ENCODE measurements around the gene PPP6C.
"Not testable (repeated sequence)": the region's sequence is repeated elsewhere in the genome, so short reads cannot be mapped to it uniquely, and the experiment has no call there.

The PPP6C gene

DNA sequence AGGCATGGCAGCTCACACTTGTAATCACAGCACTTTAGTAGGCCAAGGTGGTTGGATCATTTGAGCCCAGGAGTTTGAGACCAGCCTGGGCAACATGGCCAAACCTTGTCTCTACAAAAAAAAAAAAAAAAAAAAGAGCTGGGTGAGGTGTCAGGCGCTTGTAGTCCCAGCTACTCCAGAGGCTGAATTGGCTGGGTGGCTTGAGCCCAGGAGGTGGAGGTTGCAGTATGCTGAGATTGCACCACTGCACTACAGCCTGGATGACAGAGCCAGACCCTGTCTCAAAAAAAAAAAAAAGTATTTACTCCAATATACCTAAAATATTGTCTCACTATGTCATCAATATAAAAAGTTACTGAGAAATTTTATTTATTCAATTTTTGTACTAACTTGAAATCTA is 49.0 kb downstream of the PPP6C start:
- DNase-seq: no peak

DNA sequence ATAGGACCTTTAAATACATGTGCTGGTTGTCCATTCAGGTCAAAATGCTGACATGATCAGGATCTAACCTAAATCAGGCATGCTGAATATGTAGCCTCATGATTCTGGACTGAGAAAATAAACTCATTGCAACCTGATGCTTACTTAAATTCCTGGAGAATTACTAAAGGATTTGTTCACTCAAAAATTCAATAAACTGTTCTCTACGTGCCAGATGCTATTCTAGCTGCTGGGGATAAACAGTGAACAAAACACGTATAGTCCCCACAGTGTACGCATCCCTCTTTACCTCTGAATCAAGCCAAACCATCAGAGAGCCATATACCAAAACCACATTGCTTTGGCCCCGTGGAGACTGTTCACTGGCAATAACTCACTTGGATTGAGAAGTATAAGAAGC is 52.4 kb downstream of the PPP6C start:
- no peak for DNase-seq

- DNase-seq: no peak
Observed at GRCh38 chr9:125134976-125135375, 54.6 kb downstream of the PPP6C start.

DNA sequence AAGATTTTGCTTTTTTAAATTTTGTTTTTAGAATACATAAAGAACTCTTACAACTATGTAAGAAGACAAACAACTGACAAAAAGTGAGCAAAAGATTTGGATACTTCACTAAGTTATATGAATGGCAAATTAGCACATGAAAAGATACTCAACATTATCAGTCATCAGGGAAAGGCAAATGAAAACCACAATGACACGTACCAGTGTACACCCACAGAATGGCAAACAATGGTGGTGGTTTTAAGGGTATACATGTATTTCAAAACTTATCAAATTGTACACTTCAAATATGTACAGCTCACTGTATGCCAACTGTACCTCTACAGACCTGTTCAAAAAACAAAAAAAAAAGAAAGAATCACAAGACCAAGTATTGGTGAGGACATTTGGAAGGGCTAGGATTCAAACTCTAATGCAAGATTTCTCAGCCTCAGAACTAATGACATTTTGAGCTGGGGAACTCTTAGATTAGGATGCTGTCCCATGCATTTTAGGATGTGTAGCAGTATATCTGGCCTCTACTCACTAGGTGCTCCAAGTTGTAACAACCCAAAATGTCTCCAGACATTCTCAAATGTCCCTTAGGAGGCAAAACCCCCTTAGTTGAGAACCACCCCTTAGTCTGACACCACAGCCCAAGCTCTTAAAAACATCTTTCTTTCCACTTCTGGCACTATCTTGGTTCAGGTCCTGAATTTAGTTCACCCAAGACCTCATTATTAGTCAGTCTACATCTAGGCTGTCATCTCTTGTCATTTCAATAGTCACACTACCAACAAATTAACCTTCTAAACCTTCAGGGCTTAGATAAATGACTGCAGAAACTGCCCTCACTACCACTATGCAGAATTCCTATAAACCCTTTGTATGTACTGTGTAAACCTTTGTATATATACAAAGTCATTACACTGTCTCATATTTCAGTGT is 55.9 kb downstream of the PPP6C start:
- no peak for DNase-seq

GRCh38 chr9:125131778-125132177 is 57.8 kb downstream of the PPP6C start:
- no peak for DNase-seq

DNA sequence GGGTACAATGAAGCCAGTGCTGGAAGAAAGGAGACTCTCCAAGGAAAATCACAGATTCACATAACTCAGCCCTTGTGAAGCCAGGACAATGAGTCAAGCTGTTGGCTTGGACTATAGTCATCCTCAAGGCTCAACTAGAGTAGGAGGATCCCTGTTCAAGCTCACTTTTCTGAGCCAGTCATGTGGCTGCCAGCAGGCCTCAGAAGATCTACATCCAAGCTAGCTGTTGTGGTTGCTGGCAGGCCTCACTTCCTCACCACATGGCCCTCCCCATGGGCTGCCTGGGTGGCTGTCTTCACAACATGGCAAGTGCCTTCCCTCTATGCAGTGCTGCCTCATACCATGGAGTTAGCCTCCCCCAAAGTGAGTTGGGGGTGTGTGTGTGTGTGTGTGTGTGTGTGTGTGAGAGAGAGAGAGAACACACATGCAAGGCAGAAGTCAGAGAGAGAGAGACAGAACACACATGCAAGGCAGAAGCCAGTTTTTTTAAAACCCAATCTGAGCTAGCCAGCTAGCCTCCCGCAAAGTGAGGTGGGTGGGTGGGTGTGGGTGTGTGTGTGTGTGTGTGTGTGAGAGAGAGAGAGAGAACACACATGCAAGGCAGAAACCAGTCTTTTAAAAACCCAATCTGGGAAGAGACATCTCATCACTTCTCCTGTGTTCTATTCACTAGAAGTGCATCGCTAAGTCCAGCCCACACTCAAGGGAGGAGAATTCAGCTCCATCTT is 63.4 kb downstream of the PPP6C start:
- peak; percentile 82 for DNase-seq

DNA sequence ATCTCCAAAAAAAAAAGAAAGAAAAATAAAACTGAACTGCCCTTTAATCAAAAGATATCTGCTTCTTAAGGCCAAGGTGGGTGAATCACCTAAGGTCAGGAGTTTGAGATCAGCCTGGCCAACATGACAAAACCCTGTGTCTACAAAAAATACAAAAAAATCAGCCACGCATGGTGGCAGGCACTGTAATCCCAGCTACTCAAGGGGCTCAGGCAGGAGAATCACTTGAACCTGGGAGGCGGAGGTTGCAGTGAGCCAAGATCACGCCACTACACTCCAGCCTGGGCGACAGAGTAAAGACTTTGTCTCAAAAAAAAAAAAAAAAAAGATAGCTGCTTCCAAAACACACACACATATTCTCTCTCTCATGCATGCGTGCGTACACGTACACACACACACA is 64.1 kb downstream of the PPP6C start:
- DNase-seq: no peak

- no peak for DNase-seq
Observed at GRCh38 chr9:125121146-125121545, 68.5 kb downstream of the PPP6C start.

GRCh38 chr9:125119643-125120286 is 69.8 kb downstream of the PPP6C start:
- DNase-seq: no peak

DNA sequence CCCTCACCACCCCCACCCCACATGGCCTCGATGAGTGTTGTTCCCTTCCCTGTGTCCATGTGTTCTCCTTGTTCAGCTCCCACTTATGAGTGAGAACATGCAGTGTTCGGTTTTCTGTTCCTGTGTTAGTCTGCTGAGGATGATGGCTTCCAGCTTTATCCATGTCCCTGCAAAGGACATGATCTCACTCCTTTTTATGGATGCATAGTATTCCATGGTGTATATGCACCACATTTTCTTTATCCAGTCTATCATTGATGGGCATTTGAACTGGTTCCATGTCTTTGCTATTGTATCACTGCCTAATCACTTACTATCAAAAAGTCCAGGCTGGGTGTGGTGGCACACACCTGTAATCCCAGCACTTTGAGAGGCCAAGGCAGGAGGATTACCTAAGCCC is 70.9 kb downstream of the PPP6C start:
- DNase-seq: not testable (repeated sequence)

- DNase-seq: not testable (repeated sequence)
Observed at GRCh38 chr9:125114503-125114902, 75.1 kb downstream of the PPP6C start.

DNA sequence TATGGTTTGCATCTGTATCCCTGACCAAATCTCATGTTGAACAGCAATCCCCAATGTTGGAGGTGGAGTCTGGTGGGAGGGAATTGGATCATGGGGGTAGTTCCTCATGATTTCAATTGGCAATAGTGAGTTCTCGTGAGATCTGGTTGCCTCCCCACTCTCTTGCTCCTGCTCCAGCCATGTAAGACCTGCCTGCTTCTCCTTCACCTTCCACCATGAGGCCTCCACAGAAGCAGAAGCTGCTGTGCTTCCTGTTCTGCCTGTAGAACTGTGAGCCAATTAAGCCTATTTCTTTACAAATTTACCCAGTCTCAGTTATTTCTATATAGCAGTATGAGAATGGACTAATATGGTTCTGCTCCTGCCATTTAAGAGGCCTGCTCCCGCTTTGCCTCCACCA is 79.1 kb downstream of the PPP6C start:
- DNase-seq: no peak

- not testable (repeated sequence) for DNase-seq
Observed at GRCh38 chr9:125108541-125108940, 81.1 kb downstream of the PPP6C start.

DNA sequence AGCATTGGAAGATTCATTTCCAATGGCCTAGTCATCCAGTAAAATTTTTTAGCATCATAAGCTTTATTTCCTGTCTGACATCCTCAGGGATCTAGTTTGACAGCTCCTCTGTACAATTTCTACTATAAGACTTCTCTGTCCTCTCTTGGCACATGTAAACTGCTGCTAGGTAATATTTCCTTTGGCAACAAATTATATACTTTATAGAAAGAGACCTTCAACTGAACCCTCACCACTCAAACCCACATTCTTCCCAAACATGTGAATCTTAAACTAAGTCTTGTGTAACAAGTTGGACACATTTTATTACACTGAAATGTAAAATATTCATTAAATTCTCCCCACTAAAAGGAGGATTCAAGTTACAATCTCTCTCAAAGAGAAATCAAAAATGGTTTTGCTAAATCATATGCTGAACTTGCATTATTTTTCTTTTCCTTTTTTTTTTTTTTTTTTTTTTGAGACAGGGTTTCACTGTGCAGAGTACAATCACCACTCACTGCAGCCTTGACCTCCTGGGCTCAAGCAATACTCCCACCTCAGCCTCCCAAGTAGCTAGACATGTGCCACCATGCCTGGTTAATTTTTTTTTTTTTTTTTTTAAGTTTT is 83.2 kb downstream of the PPP6C start:
- no peak for DNase-seq

DNA sequence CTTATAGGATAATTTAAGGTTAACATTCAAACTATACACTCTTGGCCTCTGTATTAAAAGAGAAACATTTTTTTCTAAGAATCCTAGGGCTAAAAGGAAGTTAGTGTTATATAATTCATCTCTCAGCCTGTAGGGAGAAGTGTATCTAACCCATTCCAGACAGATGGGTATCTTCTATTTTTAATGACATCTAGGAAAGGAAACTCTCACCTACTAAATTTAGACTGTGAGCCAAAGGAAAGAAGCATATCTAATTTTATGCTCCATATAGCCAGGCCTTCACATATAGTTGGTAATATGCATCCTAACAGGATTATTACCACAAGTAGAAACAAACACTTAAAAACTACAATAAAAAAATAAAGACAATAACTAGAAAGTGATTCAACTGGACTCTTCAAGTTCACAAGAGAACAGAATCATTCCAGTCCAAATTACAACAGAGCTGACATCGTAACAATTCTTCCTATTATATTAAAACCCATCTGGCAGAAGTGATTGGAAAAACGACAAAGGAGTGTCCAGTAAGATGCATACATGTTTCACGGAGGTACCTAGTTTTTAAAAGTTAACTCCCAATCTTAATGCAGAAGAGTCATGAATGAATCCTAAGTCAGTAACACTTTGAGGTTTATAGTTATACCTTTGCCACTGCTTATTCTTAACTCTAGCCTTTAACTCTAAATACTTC is 85.7 kb downstream of the PPP6C start:
- no peak for DNase-seq

- no peak for DNase-seq
Observed at GRCh38 chr9:125103021-125103420, 86.6 kb downstream of the PPP6C start.

DNA sequence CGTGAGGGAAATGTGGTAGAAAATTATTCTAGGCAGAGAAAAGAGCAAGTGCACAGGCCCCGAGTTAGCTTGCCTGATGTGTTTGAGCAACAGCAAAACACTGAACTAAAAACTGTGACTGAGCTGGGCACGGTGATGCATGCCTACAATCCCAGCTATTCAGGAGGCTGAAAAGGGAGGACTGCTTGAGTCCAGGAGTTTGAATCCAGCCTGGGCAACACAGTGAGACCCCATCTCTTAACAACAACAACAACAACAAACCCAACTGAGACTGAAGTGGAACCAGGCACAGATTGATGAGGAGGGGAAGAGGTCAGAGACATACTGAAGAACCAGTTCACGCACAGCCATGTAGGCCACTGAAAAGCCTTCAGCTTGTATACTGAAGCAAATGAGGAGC is 88.8 kb downstream of the PPP6C start:
- no peak for DNase-seq

DNA sequence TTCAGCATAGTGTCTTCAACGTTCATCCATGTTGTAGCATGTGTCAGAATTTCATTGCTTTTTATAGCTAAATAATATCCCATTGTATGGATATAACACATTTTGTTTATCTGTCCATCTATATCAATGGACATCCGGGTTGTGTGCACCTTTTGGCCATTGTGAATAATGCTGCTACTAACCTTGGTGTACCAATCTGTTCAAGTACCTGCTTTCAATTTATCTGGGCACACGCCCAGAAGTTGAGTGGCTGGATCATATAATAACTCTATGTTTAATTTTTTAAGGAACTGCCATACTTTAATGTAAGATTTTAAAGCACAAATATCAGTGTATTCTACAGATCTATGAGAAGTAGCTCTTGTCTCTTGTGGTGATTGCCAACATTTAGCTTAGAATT is 89.8 kb downstream of the PPP6C start:
- DNase-seq: no peak

All from activated CD8-positive, alpha-beta memory T cell treated with anti-CD3 and anti-CD28 coated beads for 24 hours (primary cell).